Measurements from ENCODE around the gene CGREF1. TPM values are rescaled to one million over a fixed set of nuclear protein-coding genes. Genes with fewer than 3 reads are reported as not detected.
"Not testable (repeated sequence)": the region's sequence is repeated elsewhere in the genome, so short reads cannot be mapped to it uniquely, and the experiment has no call there.

The CGREF1 gene
- total RNA-seq, 4 donors from 2014 or later: 2.6 to 6.1 (median 3.9) TPM

GRCh38 chr2:27110603-27111352, 8.2 kb downstream of the CGREF1 start:
- intact Hi-C loops (cut with DNase I); H3K9me3 ChIP-seq; H3K27me3 ChIP-seq; DNase-seq; H3K36me3 ChIP-seq; H3K4me3 ChIP-seq; H3K27ac ChIP-seq; H3K4me1 ChIP-seq: not testable (repeated sequence)
- 83 to 89% methylated on average over 22 to 24 of the region's 24 CpGs for WGBS, 2 donors

- no peaks in the 10 kb centered on the region for H3K36me3 ChIP-seq
- WGBS, 2 donors: 86 to 90% methylated on average over 3 of the region's 3 CpGs
- peaks cover 0 to 11% (median 0%) of the 10 kb centered on the region in 4 donors for H3K27me3 ChIP-seq
- intact Hi-C loops (cut with DNase I): loop anchor here (10.0 kb wide), 1 partner anchor 166 kb away; the partner anchor contains the start of gene DNAJC5G
- no peak overlapping the region for H3K4me3 ChIP-seq
- no peak for DNase-seq
- no peaks in the 10 kb centered on the region for H3K9me3 ChIP-seq
- TF ChIP-seq POLR2A (IDR thresholded peaks at IDR 0.05) (no peak), CTCF (IDR thresholded peaks at IDR 0.05) (no peak)
- H3K27ac ChIP-seq: no peak overlapping the region
- H3K4me1 ChIP-seq: no peaks in the 10 kb centered on the region
These were observed 9.8 kb downstream of the CGREF1 start for GRCh38 chr2:27109083-27109482.

- intact Hi-C loops (cut with DNase I): loop anchor here (10.0 kb wide), 1 partner anchor 167 kb away; the partner anchor contains the start of gene DNAJC5G
- Histone ChIP-seq H3K9me3 (no peaks in the 10 kb centered on the region), H3K27me3 (peaks cover 0 to 16% (median 0%) of the 10 kb centered on the region in 4 donors), H3K36me3 (no peaks in the 10 kb centered on the region), H3K4me3 (no peak overlapping the region), H3K27ac (no peak overlapping the region), H3K4me1 (no peaks in the 10 kb centered on the region)
- no peak for TF ChIP-seq POLR2A (IDR thresholded peaks at IDR 0.05)
- TF ChIP-seq CTCF (IDR thresholded peaks at IDR 0.05): no peak
- 75 to 81% methylated on average over 2 of the region's 2 CpGs for WGBS, 2 donors
- no peak for DNase-seq
These were observed 10.7 kb downstream of the CGREF1 start for GRCh38 chr2:27108221-27108620.

GRCh38 chr2:27105981-27106380, 12.9 kb downstream of the CGREF1 start:
- Histone ChIP-seq H3K4me1 (no peaks in the 10 kb centered on the region), H3K4me3 (no peak overlapping the region), H3K27ac (no peak overlapping the region), H3K27me3 (peaks cover 0 to 16% (median 0%) of the 10 kb centered on the region in 4 donors), H3K36me3 (no peaks in the 10 kb centered on the region), H3K9me3 (no peaks in the 10 kb centered on the region)
- no peak for TF ChIP-seq POLR2A (IDR thresholded peaks at IDR 0.05)
- TF ChIP-seq CTCF (IDR thresholded peaks at IDR 0.05): no peak
- intact Hi-C loops (cut with DNase I): loop anchor here (10.0 kb wide), 1 partner anchor 169 kb away; the partner anchor contains the start of gene DNAJC5G
- WGBS, 2 donors: 50 to 78% methylated on average over 3 of the region's 3 CpGs
- DNase-seq: no peak

GRCh38 chr2:27102329-27102728, 16.6 kb downstream of the CGREF1 start:
- H3K9me3 ChIP-seq: no peaks in the 10 kb centered on the region
- peaks cover 0 to 5% (median 0%) of the 10 kb centered on the region in 3 donors for H3K36me3 ChIP-seq
- H3K4me1 ChIP-seq: no peaks in the 10 kb centered on the region
- DNase-seq: no peak
- peaks cover 0 to 16% (median 0%) of the 10 kb centered on the region in 4 donors for H3K27me3 ChIP-seq
- no peak overlapping the region for H3K4me3 ChIP-seq
- intact Hi-C loops (cut with DNase I): loop anchor here (5.0 to 10.0 kb wide), 2 partner anchors 100 to 172 kb away; partner anchors contain the start of gene DNAJC5G
- TF ChIP-seq POLR2A (IDR thresholded peaks at IDR 0.05): no peak
- TF ChIP-seq CTCF (IDR thresholded peaks at IDR 0.05): no peak
- 82 to 96% methylated on average over 3 to 4 of the region's 5 CpGs for WGBS, 2 donors
- no peak overlapping the region for H3K27ac ChIP-seq

All from esophagus squamous epithelium (tissue), 5 donors.